Measurements from ENCODE around the gene PRIM1.

PRIM1 gene

DNA sequence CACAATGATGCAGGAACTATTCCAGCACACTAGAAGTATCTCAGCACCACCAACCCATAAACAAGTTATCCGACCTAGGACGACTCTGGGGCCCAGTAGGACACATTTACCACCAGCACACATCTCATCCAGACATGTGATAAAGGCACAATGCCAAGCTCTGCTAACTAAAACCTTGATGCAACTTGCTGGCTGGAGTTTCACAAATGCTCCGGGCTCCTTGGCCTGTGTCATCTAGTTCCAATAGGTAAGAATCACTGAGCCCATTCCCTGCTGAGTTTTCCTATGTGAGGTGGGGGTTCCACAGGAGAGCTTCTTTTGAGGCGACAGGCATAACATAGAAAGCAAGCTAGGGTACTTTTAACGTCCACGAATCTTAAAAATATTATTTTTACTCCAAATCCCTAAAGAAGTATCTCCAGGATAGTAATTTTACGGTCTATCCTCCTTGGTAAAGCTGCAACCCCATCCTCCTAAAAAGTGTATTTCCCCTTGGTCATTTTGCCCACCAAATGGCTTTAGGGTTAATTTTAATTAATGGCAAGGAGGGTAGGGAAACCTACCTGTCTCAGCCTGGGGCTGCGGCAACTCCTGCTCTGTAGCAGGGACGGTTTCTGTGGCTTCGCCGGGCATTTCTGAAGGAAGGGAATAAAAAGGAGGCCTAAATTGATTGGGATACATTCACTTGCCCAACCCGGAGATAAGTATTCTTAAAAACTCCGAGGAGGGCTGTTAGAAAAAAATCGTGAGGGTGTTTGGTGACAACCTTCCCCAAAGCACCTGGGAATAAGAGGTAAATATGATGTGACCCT lies 28.0 kb downstream of the PRIM1 start (continued):
- TF ChIP-seq, protein P1, sequence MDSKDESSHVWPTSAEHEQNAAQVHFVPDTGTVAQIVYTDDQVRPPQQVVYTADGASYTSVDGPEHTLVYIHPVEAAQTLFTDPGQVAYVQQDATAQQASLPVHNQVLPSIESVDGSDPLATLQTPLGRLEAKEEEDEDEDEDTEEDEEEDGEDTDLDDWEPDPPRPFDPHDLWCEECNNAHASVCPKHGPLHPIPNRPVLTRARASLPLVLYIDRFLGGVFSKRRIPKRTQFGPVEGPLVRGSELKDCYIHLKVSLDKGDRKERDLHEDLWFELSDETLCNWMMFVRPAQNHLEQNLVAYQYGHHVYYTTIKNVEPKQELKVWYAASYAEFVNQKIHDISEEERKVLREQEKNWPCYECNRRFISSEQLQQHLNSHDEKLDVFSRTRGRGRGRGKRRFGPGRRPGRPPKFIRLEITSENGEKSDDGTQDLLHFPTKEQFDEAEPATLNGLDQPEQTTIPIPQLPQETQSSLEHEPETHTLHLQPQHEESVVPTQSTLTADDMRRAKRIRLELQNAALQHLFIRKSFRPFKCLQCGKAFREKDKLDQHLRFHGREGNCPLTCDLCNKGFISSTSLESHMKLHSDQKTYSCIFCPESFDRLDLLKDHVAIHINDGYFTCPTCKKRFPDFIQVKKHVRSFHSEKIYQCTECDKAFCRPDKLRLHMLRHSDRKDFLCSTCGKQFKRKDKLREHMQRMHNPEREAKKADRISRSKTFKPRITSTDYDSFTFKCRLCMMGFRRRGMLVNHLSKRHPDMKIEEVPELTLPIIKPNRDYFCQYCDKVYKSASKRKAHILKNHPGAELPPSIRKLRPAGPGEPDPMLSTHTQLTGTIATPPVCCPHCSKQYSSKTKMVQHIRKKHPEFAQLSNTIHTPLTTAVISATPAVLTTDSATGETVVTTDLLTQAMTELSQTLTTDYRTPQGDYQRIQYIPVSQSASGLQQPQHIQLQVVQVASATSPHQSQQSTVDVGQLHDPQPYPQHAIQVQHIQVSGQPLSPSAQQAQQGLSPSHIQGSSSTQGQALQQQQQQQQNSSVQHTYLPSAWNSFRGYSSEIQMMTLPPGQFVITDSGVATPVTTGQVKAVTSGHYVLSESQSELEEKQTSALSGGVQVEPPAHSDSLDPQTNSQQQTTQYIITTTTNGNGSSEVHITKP (tag by site-specific recombination; IDR thresholded peaks at IDR 0.05): no peak
- no peak for TF ChIP-seq ZNF561 (tag by site-specific recombination; IDR thresholded peaks at IDR 0.05; ENCODE audit: borderline replicate concordance)
- peak; percentile 51; the same call in 1 of the 2 replicates for TF ChIP-seq ZFP69B (tag by site-specific recombination; IDR thresholded peaks at IDR 0.05)
- no peak for TF ChIP-seq YY2 (tag by site-specific recombination; IDR thresholded peaks at IDR 0.05)

DNA sequence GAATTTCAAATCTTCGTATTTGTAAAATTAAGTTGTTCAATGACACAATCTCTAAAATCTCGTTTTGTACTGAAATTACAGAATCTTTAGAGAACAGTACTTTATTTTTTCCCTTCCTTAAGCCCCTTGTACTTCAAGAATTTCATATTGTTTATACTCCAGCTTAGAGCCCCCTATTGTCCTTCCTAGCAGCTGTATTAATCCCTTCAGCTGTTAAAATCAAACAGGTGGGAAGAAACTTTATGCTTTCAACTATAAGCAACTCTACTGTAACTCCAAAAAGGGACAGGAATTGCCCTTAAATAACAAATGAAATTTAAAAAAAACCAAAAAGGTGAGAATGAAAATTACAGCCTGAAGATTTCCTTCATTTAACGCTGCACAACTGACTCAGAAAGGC lies 28.8 kb downstream of the PRIM1 start:
- Histone ChIP-seq H3K4me1 (ENCODE audit: control insufficient read depth, insufficient read depth, low read length) (peaks cover 10% of the 10 kb centered on the region; the same call in 1 of the 2 replicates), H3K4me3 (ENCODE audit: low read depth, low read length) (peak overlapping the region; percentile 73), H3K27ac (ENCODE audit: extremely low read depth, low read depth, low read length) (peak overlapping the region; percentile 99; the same call in 1 of the 2 replicates), H3K36me3 (ENCODE audit: control insufficient read depth in 2 of 2, insufficient read depth in 1 of 2, low read length in 2 of 2) (peaks cover 20 to 73% of the 10 kb centered on the region in 2 experiments; a peak in 2 of 3 replicates), H3K9me3 (ENCODE audit: control insufficient read depth, insufficient read depth, low read depth, low read length) (no peaks in the 10 kb centered on the region)
- no peak for TF ChIP-seq SP3 (tag by site-specific recombination; IDR thresholded peaks at IDR 0.05)
- TF ChIP-seq, protein P2, sequence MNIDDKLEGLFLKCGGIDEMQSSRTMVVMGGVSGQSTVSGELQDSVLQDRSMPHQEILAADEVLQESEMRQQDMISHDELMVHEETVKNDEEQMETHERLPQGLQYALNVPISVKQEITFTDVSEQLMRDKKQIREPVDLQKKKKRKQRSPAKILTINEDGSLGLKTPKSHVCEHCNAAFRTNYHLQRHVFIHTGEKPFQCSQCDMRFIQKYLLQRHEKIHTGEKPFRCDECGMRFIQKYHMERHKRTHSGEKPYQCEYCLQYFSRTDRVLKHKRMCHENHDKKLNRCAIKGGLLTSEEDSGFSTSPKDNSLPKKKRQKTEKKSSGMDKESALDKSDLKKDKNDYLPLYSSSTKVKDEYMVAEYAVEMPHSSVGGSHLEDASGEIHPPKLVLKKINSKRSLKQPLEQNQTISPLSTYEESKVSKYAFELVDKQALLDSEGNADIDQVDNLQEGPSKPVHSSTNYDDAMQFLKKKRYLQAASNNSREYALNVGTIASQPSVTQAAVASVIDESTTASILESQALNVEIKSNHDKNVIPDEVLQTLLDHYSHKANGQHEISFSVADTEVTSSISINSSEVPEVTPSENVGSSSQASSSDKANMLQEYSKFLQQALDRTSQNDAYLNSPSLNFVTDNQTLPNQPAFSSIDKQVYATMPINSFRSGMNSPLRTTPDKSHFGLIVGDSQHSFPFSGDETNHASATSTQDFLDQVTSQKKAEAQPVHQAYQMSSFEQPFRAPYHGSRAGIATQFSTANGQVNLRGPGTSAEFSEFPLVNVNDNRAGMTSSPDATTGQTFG (tag by site-specific recombination; IDR thresholded peaks at IDR 0.05; ENCODE audit: borderline replicate concordance): no peak
- 0 out of 2 replicates have a peak, but pooled peaks have one; percentile 46 for TF ChIP-seq SCRT1 (tag by site-specific recombination; IDR thresholded peaks at IDR 0.05; ENCODE audit: borderline replicate concordance)
- no peak for TF ChIP-seq ZNF747 (tag by site-specific recombination; IDR thresholded peaks at IDR 0.05)
- TF ChIP-seq SCRT2 (tag by site-specific recombination; IDR thresholded peaks at IDR 0.05): peak; percentile 86
- no peak for TF ChIP-seq ZNF76 (tag by site-specific recombination; IDR thresholded peaks at IDR 0.05; ENCODE audit: borderline replicate concordance, low read depth)
- CTCF ChIA-PET: interaction anchor here (0.6 to 2.0 kb wide), 4 partner anchors 23 to 87 kb away, joined by 3 to 8 read pairs (median 3); no protein-coding TSS in a partner anchor
- POLR2A ChIA-PET: interaction anchor here (1.3 to 5.1 kb wide), 3 partner anchors 35 to 87 kb away, joined by 3 to 63 read pairs (median 6); partner anchors contain the start of gene PTGES3

DNA sequence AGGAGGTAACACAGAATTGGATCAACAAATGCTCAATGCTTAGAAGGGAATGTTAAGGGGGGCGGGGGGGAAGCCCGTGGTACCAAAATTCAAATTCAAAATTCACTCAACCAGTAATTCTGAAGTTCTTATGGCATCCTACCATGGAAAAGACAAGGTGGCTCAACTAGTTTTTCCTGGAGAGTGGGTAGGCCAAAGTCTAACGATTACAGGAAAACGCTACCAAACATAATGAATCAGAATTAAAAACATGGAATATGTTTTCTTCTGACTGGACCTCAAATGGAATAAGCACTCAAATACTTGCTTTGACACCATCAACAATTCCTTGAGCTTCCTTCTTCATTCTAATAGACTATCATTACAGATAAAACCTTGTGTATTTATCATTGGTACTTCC lies 29.3 kb downstream of the PRIM1 start:
- Histone ChIP-seq H3K4me3 (ENCODE audit: low read depth, low read length) (peak overlapping the region; percentile 15), H3K27ac (ENCODE audit: extremely low read depth, low read depth, low read length) (no peak overlapping the region), H3K4me1 (ENCODE audit: control insufficient read depth, insufficient read depth, low read length) (peaks cover 10% of the 10 kb centered on the region; the same call in 1 of the 2 replicates), H3K9me3 (ENCODE audit: control insufficient read depth, insufficient read depth, low read depth, low read length) (no peaks in the 10 kb centered on the region), H3K36me3 (ENCODE audit: control insufficient read depth in 2 of 2, insufficient read depth in 1 of 2, low read length in 2 of 2) (peaks cover 20 to 69% of the 10 kb centered on the region in 2 experiments; a peak in 2 of 3 replicates)
- ChIA-PET POLR2A (interaction anchor here (1.3 to 5.1 kb wide), 2 partner anchors 35 to 86 kb away, joined by 6 to 63 read pairs; partner anchors contain the start of gene PTGES3), CTCF (interaction anchor here (2.0 kb wide), 1 partner anchor 86 kb away, joined by 8 read pairs; no protein-coding TSS in a partner anchor)
- TF ChIP-seq BCL11A (tag by site-specific recombination; IDR thresholded peaks at IDR 0.05; ENCODE audit: low read depth): no peak
- TF ChIP-seq ZNF555 (tag by site-specific recombination; conservative IDR thresholded peaks at IDR 0.05): no peak
- no peak for TF ChIP-seq ZSCAN23 (tag by site-specific recombination; IDR thresholded peaks at IDR 0.05)
- no peak for TF ChIP-seq ZNF157 (tag by site-specific recombination; IDR thresholded peaks at IDR 0.05)
- TF ChIP-seq ZNF623 (tag by site-specific recombination; IDR thresholded peaks at IDR 0.05): no peak
- TF ChIP-seq, protein P3, sequence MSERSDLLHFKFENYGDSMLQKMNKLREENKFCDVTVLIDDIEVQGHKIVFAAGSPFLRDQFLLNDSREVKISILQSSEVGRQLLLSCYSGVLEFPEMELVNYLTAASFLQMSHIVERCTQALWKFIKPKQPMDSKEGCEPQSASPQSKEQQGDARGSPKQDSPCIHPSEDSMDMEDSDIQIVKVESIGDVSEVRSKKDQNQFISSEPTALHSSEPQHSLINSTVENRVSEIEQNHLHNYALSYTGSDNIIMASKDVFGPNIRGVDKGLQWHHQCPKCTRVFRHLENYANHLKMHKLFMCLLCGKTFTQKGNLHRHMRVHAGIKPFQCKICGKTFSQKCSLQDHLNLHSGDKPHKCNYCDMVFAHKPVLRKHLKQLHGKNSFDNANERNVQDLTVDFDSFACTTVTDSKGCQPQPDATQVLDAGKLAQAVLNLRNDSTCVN (tag by site-specific recombination; optimal IDR thresholded peaks at IDR 0.05): no peak
- TF ChIP-seq ZNF221 (tag by site-specific recombination; IDR thresholded peaks at IDR 0.05; ENCODE audit: borderline replicate concordance): no peak
- no peak for TF ChIP-seq ZNF19 (tag by site-specific recombination; IDR thresholded peaks at IDR 0.05; ENCODE audit: low read depth)
- TF ChIP-seq, protein P4, sequence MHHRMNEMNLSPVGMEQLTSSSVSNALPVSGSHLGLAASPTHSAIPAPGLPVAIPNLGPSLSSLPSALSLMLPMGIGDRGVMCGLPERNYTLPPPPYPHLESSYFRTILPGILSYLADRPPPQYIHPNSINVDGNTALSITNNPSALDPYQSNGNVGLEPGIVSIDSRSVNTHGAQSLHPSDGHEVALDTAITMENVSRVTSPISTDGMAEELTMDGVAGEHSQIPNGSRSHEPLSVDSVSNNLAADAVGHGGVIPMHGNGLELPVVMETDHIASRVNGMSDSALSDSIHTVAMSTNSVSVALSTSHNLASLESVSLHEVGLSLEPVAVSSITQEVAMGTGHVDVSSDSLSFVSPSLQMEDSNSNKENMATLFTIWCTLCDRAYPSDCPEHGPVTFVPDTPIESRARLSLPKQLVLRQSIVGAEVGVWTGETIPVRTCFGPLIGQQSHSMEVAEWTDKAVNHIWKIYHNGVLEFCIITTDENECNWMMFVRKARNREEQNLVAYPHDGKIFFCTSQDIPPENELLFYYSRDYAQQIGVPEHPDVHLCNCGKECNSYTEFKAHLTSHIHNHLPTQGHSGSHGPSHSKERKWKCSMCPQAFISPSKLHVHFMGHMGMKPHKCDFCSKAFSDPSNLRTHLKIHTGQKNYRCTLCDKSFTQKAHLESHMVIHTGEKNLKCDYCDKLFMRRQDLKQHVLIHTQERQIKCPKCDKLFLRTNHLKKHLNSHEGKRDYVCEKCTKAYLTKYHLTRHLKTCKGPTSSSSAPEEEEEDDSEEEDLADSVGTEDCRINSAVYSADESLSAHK (tag by site-specific recombination; IDR thresholded peaks at IDR 0.05): no peak
- no peak for TF ChIP-seq ZNF423 (tag by site-specific recombination; IDR thresholded peaks at IDR 0.05)
- no peak for TF ChIP-seq MYNN (tag by site-specific recombination; IDR thresholded peaks at IDR 0.05; ENCODE audit: borderline replicate concordance)
- no peak for TF ChIP-seq ZFP41 (tag by site-specific recombination; IDR thresholded peaks at IDR 0.05; ENCODE audit: borderline replicate concordance)
